HCT116 (cell line): ENCODE data around the gene SYNDIG1. TPM values are rescaled to one million over a fixed set of nuclear protein-coding genes. Genes with fewer than 3 reads are reported as not detected.

Source experiments
- ATAC-seq: fragments of 200-7000 bp; cut with Tn5 transposase; 2 replicates; pipeline ENCODE4 v1.9.1; 2020; ENCODE audit warnings: mild to moderate bottlenecking, moderate library complexity
- BruUV-seq: library from RNA; stranded (reverse); fragments of 400-500 nt; replicated peaks from 2 replicates; lab custom pipeline; 2021; lab: Mats Ljungman, UMichigan
- CTCF ChIA-PET: fragments of 300-600 bp; sonication (Branson Sonifier 250); formaldehyde crosslinking; loops from one replicate; lab custom pipeline; 2021; ENCODE audit warnings: antibody characterized with exemption; lab: Charles Lee
- POLR2A ChIA-PET: fragments of 300-600, 350-600 bp; sonication (Branson Sonifier 250); formaldehyde crosslinking; loops from one replicate; lab custom pipeline; 2021; ENCODE audit warnings: antibody characterized with exemption; lab: Charles Lee
- RAD21 ChIA-PET, 2 experiments: fragments of 300-600 bp; sonication (Branson Sonifier 250); formaldehyde crosslinking; loops; one replicate each; lab custom pipeline; 2023; ENCODE audit warnings: low total read pairs in 2 of 2; ENCODE audit not compliant: uncharacterized antibody in 2 of 2, unreplicated experiment in 2 of 2, low non-redundant PET in 1 of 2; lab: Charles Lee
- DNase-seq: peaks from one replicate; pipeline ENCODE4 v3.0.0-alpha.2; 2010; ENCODE audit warnings: low read depth, low spot score
- H2AFZ ChIP-seq: fragments of 200-600 bp; shearing (Covaris generic), sonication (generic); 2 replicates; pipeline ENCODE4 v1.6.1; 2017; ENCODE audit warnings: low read depth, mixed run types, mixed read lengths, antibody characterized with exemption, low read length; ENCODE audit not compliant: poor library complexity, severe bottlenecking
- H3K27ac ChIP-seq: 2 replicates; pipeline ENCODE4 v1.5.1; 2012; ENCODE audit warnings: low read depth, low read length
- H3K27me3 ChIP-seq: fragments of 200-600 bp; sonication (generic); 2 replicates; pipeline ENCODE4 v1.6.1; 2016; ENCODE audit warnings: mixed run types, low read length, mixed read lengths; ENCODE audit not compliant: insufficient read depth
- H3K36me3 ChIP-seq, 2 experiments: fragments of 200-500 bp in 1 of 2; fragments of 200-600 bp in 1 of 2; sonication (Bioruptor generic) in 1 of 2; sonication (generic) in 1 of 2; 2 replicates each; pipeline versions ENCODE4 v1.5.1 to v1.6.1; 2014 to 2016; ENCODE audit warnings: low read length in 2 of 2, inconsistent platforms in 1 of 2, mixed read lengths in 1 of 2, mixed run types in 1 of 2; ENCODE audit not compliant: insufficient read depth in 2 of 2, control insufficient read depth in 1 of 2
- H3K4me1 ChIP-seq, 2 experiments: fragments of 200-600 bp in 1 of 2; sonication (generic) in 1 of 2; 2 replicates each; pipeline versions ENCODE4 v1.5.1 to v1.6.1; 2012 to 2017; ENCODE audit warnings: low read length in 2 of 2, inconsistent platforms in 1 of 2, mild to moderate bottlenecking in 1 of 2, mixed read lengths in 1 of 2, mixed run types in 1 of 2, moderate library complexity in 1 of 2; ENCODE audit not compliant: insufficient read depth in 2 of 2, control insufficient read depth in 1 of 2
- H3K4me2 ChIP-seq: fragments of 200-600 bp; sonication (generic); 2 replicates; pipeline ENCODE4 v1.6.1; 2017; ENCODE audit warnings: mixed run types, low read length, mixed read lengths
- H3K4me3 ChIP-seq, 2 experiments: fragments of 200-600 bp in 1 of 2; sonication (generic) in 1 of 2; replicated peaks in 1 of 2; 2 replicates each; pipeline ENCODE4 v1.5.1; 2011 to 2016; ENCODE audit warnings: low read length in 2 of 2, control low read depth in 1 of 2, low read depth in 1 of 2, mild to moderate bottlenecking in 1 of 2, mixed read lengths in 1 of 2, mixed run types in 1 of 2
- H3K79me2 ChIP-seq: fragments of 200-600 bp; sonication (generic); 2 replicates; pipeline ENCODE4 v1.6.1; 2017; ENCODE audit warnings: mild to moderate bottlenecking, mixed run types, low read length, moderate library complexity, mixed read lengths; ENCODE audit not compliant: insufficient read depth
- H3K9ac ChIP-seq: fragments of 200-600 bp; sonication (generic); 2 replicates; pipeline ENCODE4 v1.6.1; 2016; ENCODE audit warnings: low read length, mixed read lengths
- H3K9me2 ChIP-seq: fragments of 200-600 bp; sonication (generic), shearing (Covaris generic); 2 replicates; pipeline ENCODE4 v1.6.1; 2017; ENCODE audit warnings: mixed run types, mild to moderate bottlenecking, moderate library complexity; ENCODE audit not compliant: insufficient read depth
- H3K9me3 ChIP-seq, 2 experiments: fragments of 200-500 bp in 1 of 2; fragments of 200-600 bp in 1 of 2; sonication (Bioruptor generic) in 1 of 2; sonication (generic) in 1 of 2; 2 replicates each; pipeline ENCODE4 v1.6.1; 2014 to 2017; ENCODE audit warnings: low read length in 2 of 2, mixed read lengths in 2 of 2, inconsistent platforms in 1 of 2, low read depth in 1 of 2, mild to moderate bottlenecking in 1 of 2, mixed run types in 1 of 2, moderate library complexity in 1 of 2; ENCODE audit not compliant: control insufficient read depth in 1 of 2, insufficient read depth in 1 of 2
- H4K20me1 ChIP-seq: fragments of 200-600 bp; sonication (generic), shearing (Covaris generic); 2 replicates; pipeline ENCODE4 v1.6.1; 2017; ENCODE audit warnings: mixed run types, mild to moderate bottlenecking, moderate library complexity; ENCODE audit not compliant: insufficient read depth
- CBX3 ChIP-seq: IDR thresholded peaks from 2 replicates; pipeline ENCODE4 v1.6.1; 2012; ENCODE audit warnings: low read depth
- CEBPB ChIP-seq: IDR thresholded peaks from 2 replicates; pipeline ENCODE4 v1.6.1; 2012; ENCODE audit warnings: low read depth
- EZH2 ChIP-seq: fragments of 200-600 bp; sonication (generic); IDR thresholded peaks from 2 replicates; pipeline ENCODE4 v1.6.1; 2017; ENCODE audit warnings: antibody characterized with exemption, mixed run types
- EZH2phosphoT487 ChIP-seq: fragments of 200-600 bp; IDR thresholded peaks from 2 replicates; pipeline ENCODE4 v1.6.1; 2018; ENCODE audit warnings: antibody characterized with exemption, borderline replicate concordance
- JUND ChIP-seq: IDR thresholded peaks from 2 replicates; pipeline ENCODE4 v1.6.1; 2012
- POLR2A ChIP-seq: IDR thresholded peaks from 2 replicates; pipeline ENCODE4 v1.7.0; 2011; ENCODE audit warnings: borderline replicate concordance; ENCODE audit not compliant: insufficient read depth, insufficient read length; ENCODE audit errors: extremely low read depth
- RAD21 ChIP-seq: IDR thresholded peaks from 2 replicates; pipeline ENCODE4 v1.6.1; 2012; ENCODE audit warnings: low read depth, mild to moderate bottlenecking
- TCF7L2 ChIP-seq: IDR thresholded peaks from 2 replicates; pipeline ENCODE4 v1.7.0; 2011; ENCODE audit warnings: borderline replicate concordance, inconsistent platforms; ENCODE audit not compliant: insufficient read depth, insufficient read length; ENCODE audit errors: extremely low read depth
- intact Hi-C: fragments of 100-400 bp; cut with micrococcal nuclease; formaldehyde crosslinking; loops from 2 replicates; pipeline ENCODE4 v1.10.0; 2022
- total RNA-seq: library from RNA; stranded (reverse); gene quantifications from one replicate; pipeline ENCODE4 v1.2.1, GENCODE V29; 2021; ENCODE audit not compliant: unreplicated experiment
- TF ChIP-seq, protein P1 (sequence below): IDR thresholded peaks from 2 replicates; pipeline ENCODE4 v1.6.1; 2011; ENCODE audit warnings: mild to moderate bottlenecking, low read length, moderate library complexity; ENCODE audit not compliant: insufficient replicate concordance; ENCODE audit errors: extremely low read depth

The SYNDIG1 gene
- total RNA-seq, 1 experiment from 2014 or later = not detected

DNA sequence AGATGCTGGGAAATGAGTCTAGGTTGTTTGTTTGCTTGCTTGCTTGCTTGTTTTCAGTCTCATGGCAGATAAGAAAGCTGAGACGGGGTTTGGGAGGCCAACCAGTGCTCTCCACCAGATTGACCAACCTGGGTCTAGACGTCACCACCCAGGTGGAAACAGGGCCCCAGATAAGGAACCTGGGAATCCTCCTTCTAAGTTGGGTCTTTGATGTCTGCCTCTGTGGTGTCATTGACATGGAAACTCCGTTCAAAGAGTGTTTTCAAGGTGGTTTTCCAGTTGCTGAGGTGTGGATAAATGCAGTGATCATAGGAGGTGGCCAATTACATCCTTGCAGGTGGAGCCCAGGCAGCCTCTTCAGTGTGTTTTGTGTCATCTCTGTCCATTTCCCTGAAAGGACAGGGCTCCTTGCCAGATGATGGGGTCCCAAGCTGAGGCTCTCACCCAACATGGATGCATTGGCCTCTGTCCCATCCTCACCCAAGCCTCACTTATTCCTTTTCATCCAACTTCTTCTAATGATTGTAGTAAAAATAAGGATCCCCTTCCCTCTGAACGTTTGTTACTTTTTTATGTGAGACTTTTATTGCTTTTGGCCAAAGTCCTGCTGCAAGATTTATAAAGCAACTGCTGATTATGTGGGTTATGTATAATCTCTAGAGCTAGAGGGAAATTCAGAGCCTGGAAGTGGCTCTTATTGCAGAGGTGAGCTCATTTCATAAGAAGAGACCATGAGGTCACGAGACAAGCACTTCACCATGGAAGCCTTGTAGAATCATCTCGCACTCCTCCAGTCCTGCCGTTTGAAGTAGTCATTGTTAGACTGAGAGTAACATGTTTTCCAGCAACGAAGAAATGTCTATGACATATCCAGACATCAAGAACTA lies 32.0 kb upstream of the SYNDIG1 start:
- H3K4me1 ChIP-seq = no peaks in the 10 kb centered on the region
- H3K4me2 ChIP-seq = no peak overlapping the region
- no peak overlapping the region for H3K9ac ChIP-seq
- no peaks in the 10 kb centered on the region for H3K36me3 ChIP-seq
- DNase-seq = no peak
- H4K20me1 ChIP-seq = no peaks in the 10 kb centered on the region
- no peak overlapping the region for H3K4me3 ChIP-seq
- no peaks in the 10 kb centered on the region for H3K9me2 ChIP-seq
- H3K9me3 ChIP-seq = no peaks in the 10 kb centered on the region
- no peak overlapping the region for H3K27ac ChIP-seq
- H2AFZ ChIP-seq = no peak overlapping the region
- CTCF ChIA-PET = no interaction called here
- H3K27me3 ChIP-seq = no peaks in the 10 kb centered on the region
- intact Hi-C loops = no loop called here
- no peak for TF ChIP-seq RAD21
- no peak for TF ChIP-seq EZH2phosphoT487
- TF ChIP-seq EZH2 = no peak
- no peak for TF ChIP-seq CEBPB
- no peak for TF ChIP-seq TCF7L2
- no peaks in the 10 kb centered on the region for H3K79me2 ChIP-seq
- RAD21 ChIA-PET = no interaction called here
- POLR2A ChIA-PET = no interaction called here
- ATAC-seq = no peak
- no TSS peak for BruUV-seq

DNA sequence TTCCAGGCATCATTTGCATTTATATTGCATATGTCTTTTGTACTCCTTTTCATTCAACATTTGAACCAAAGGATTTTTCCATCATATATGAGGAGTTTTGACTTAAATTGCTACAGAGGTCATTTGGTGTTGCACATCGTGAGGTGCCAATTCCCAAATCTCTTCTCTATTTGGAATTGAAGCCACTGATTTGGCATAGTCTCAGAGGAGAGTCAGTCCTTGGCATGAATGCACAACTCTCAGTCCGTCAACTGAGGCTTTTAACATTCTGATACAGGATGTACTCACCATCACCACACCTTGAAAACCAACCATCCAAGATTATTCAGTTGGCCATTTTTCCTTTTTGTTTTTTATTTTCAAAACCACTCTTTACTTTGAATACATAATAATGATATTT lies 31.1 kb upstream of the SYNDIG1 start:
- CTCF ChIA-PET = no interaction called here

More for the DNA sequence above, 31.1 kb upstream of the SYNDIG1 start:
- Histone ChIP-seq H3K9me2 (no peaks in the 10 kb centered on the region), H3K9me3 (no peaks in the 10 kb centered on the region), H3K4me1 (no peaks in the 10 kb centered on the region), H3K27ac (no peak overlapping the region), H3K36me3 (no peaks in the 10 kb centered on the region), H3K9ac (no peak overlapping the region), H2AFZ (no peak overlapping the region), H3K27me3 (no peaks in the 10 kb centered on the region), H3K79me2 (no peaks in the 10 kb centered on the region), H4K20me1 (no peaks in the 10 kb centered on the region), H3K4me2 (no peak overlapping the region), H3K4me3 (no peak overlapping the region)
- DNase-seq (no peak), ATAC-seq (no peak)
- no TSS peak for BruUV-seq
- ChIA-PET POLR2A (no interaction called here), RAD21 (no interaction called here)
- TF ChIP-seq, protein P1, sequence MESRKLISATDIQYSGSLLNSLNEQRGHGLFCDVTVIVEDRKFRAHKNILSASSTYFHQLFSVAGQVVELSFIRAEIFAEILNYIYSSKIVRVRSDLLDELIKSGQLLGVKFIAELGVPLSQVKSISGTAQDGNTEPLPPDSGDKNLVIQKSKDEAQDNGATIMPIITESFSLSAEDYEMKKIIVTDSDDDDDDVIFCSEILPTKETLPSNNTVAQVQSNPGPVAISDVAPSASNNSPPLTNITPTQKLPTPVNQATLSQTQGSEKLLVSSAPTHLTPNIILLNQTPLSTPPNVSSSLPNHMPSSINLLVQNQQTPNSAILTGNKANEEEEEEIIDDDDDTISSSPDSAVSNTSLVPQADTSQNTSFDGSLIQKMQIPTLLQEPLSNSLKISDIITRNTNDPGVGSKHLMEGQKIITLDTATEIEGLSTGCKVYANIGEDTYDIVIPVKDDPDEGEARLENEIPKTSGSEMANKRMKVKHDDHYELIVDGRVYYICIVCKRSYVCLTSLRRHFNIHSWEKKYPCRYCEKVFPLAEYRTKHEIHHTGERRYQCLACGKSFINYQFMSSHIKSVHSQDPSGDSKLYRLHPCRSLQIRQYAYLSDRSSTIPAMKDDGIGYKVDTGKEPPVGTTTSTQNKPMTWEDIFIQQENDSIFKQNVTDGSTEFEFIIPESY = no peak
- TF ChIP-seq CBX3 = no peak
- no peak for TF ChIP-seq JUND
- TF ChIP-seq POLR2A = no peak
- intact Hi-C loops = no loop called here
